ENCODE data around the gene SRGAP3.

GRCh38 chr3:9194509-9195184 lies 54.8 kb downstream of the SRGAP3 start:
- TF ChIP-seq CTCF (conservative IDR thresholded peaks at IDR 0.05; ENCODE audit: low read depth, low read length) (no peak), EZH2 (IDR thresholded peaks at IDR 0.05; ENCODE audit: borderline replicate concordance, low read depth, low read length, poor library complexity, severe bottlenecking) (no peak)

All from A673 (cell line).